GM19240 (cell line): Measurements from ENCODE around the gene GMPPB.
"Not testable (repeated sequence)": the region's sequence is repeated elsewhere in the genome, so short reads cannot be mapped to it uniquely, and the experiment has no call there.

Experiments
- DNase-seq: peaks from one replicate; pipeline ENCODE4 v3.0.0; 2011; ENCODE audit warnings: low spot score; ENCODE audit not compliant: insufficient read length

GMPPB gene

GRCh38 chr3:49723628-49724551, at the start of gene GMPPB:
Gene GMPPB, minus strand, starts transcription at chr3:49723951. Its CDS starts 225 bp downstream, at chr3:49723726.
- peak; percentile 98 for DNase-seq

- DNase-seq, result no peak
Measured at GRCh38 chr3:49772703-49773102, 49.0 kb upstream of the GMPPB start.

- DNase-seq, result no peak
Measured at GRCh38 chr3:49771340-49771938, 47.7 kb upstream of the GMPPB start.

GRCh38 chr3:49769926-49770325, 46.2 kb upstream of the GMPPB start:
- DNase-seq, result no peak

GRCh38 chr3:49769286-49769915, 45.6 kb upstream of the GMPPB start:
- no peak for DNase-seq

GRCh38 chr3:49763981-49764380, 40.2 kb upstream of the GMPPB start:
- no peak for DNase-seq

GRCh38 chr3:49761661-49762060, 37.9 kb upstream of the GMPPB start:
- DNase-seq, result no peak

- no peak for DNase-seq
Measured at GRCh38 chr3:49759226-49759625, 35.5 kb upstream of the GMPPB start.

- no peak for DNase-seq
Measured at GRCh38 chr3:49757197-49757596, 33.4 kb upstream of the GMPPB start.

GRCh38 chr3:49756036-49756435, 32.3 kb upstream of the GMPPB start:
- no peak for DNase-seq

GRCh38 chr3:49754536-49754935, 30.8 kb upstream of the GMPPB start:
- no peak for DNase-seq

GRCh38 chr3:49751501-49751900, 27.8 kb upstream of the GMPPB start:
- DNase-seq, result no peak

GRCh38 chr3:49750056-49750455, 26.3 kb upstream of the GMPPB start:
- DNase-seq, result no peak

- not testable (repeated sequence) for DNase-seq
Measured at GRCh38 chr3:49748874-49749273, 25.1 kb upstream of the GMPPB start.

- no peak for DNase-seq
Measured at GRCh38 chr3:49747792-49748480, 24.2 kb upstream of the GMPPB start.

- DNase-seq, result no peak
Measured at GRCh38 chr3:49745986-49746385, 22.2 kb upstream of the GMPPB start.

GRCh38 chr3:49740427-49740826, 16.7 kb upstream of the GMPPB start:
- DNase-seq, result no peak

- no peak for DNase-seq
Measured at GRCh38 chr3:49738067-49738713, 14.4 kb upstream of the GMPPB start.

GRCh38 chr3:49734752-49735151, 11.0 kb upstream of the GMPPB start:
- no peak for DNase-seq

- no peak for DNase-seq
Measured at GRCh38 chr3:49733551-49733950, 9.8 kb upstream of the GMPPB start.

- no peak for DNase-seq
Measured at GRCh38 chr3:49732597-49732996, 8.8 kb upstream of the GMPPB start.
